ENCODE data around the gene USP5. TPM values are rescaled to one million over a fixed set of nuclear protein-coding genes. Genes with fewer than 3 reads are reported as not detected.
A peak's percentile ranks its signal among the peaks of the same experiment; 100 is the strongest.

Gene USP5
- polyA plus RNA-seq, 2 of the 4 experiments (the other 2 are of a cell fraction): 58.6 to 78.2 TPM

- TF ChIP-seq BCL3 (IDR thresholded peaks at IDR 0.05): peak; percentile 39; the same call in 2 of the 3 replicates
- peak; percentile 88 for TF ChIP-seq SMC3 (IDR thresholded peaks at IDR 0.05)
- TF ChIP-seq RNF2 (IDR thresholded peaks at IDR 0.05; ENCODE audit: borderline replicate concordance, low read depth): 0 out of 2 replicates have a peak, but pooled peaks have one; percentile 75
- TF ChIP-seq MAFK (IDR thresholded peaks at IDR 0.05; ENCODE audit: partially characterized antibody): no peak
- TF ChIP-seq GATA3 (IDR thresholded peaks at IDR 0.05; ENCODE audit: borderline replicate concordance): peak; percentile 25; the same call in 1 of the 2 replicates
- no peak for TF ChIP-seq HOXA7 (CRISPR knock-in tag; IDR thresholded peaks at IDR 0.05)
- TF ChIP-seq NR3C1 (IDR thresholded peaks at IDR 0.05): no peak
- no peak for TF ChIP-seq POLR2AphosphoS2 (conservative IDR thresholded peaks at IDR 0.05; ENCODE audit: low read length)
- TF ChIP-seq MAX (IDR thresholded peaks at IDR 0.05): peak; percentile 93
- TF ChIP-seq HEYL (CRISPR knock-in tag; IDR thresholded peaks at IDR 0.05): no peak
- TF ChIP-seq EHMT2 (IDR thresholded peaks at IDR 0.05; ENCODE audit: low read depth): no peak
Observed at GRCh38 chr12:6872073-6873048, 20.4 kb downstream of the USP5 start (continued).

- ChIA-PET POLR2A (interaction anchor here (0.6 to 6.0 kb wide), 18 partner anchors 9 to 334 kb away, joined by 3 to 105 read pairs (median 4); partner anchors contain the start of genes C12orf57, CDCA3, COPS7A and ENO2), CTCF (interaction anchor here (0.6 to 17.9 kb wide), 33 partner anchors 8 to 303 kb away, joined by 3 to 399 read pairs (median 6); partner anchors contain the start of genes ATN1, C12orf57, C1RL and CDCA3)
- H3K4me3 ChIP-seq: peak within 1 kb of the TSS; percentile 77
- DNase-seq (ENCODE audit: low read depth in 1 of 2, low spot score in 1 of 2) (peak; percentile 88 to 98), FAIRE-seq (no peak), ATAC-seq (peak; percentile 65 to 81)
- H3K9me3 ChIP-seq: no peaks in the 10 kb centered on the region
- H3K4me2 ChIP-seq: peak within 1 kb of the TSS; percentile 100
- peaks cover 42% of the 10 kb centered on the region for H3K4me1 ChIP-seq
- under 1% methylated on average over 30 of the region's 66 CpGs for WGBS (ENCODE audit: missing lambda C conversion rate)
- H3K27ac ChIP-seq: peak within 1 kb of the TSS; percentile 93 to 94
- no peak for TF ChIP-seq RARB (CRISPR knock-in tag; IDR thresholded peaks at IDR 0.05)
- peak in 1 of 2 experiments; percentile 66; a peak in 4 of 5 replicates for TF ChIP-seq JUN (IDR thresholded peaks at IDR 0.05)
- no peak for TF ChIP-seq HOXB13 (CRISPR knock-in tag; IDR thresholded peaks at IDR 0.05; ENCODE audit: low read depth)
- TF ChIP-seq TP53 (CRISPR knock-in tag; IDR thresholded peaks at IDR 0.05): no peak
- no peak for TF ChIP-seq RCOR1 (IDR thresholded peaks at IDR 0.05; ENCODE audit: low read depth, low read length)
- no peak for TF ChIP-seq CBX2 (IDR thresholded peaks at IDR 0.05; ENCODE audit: borderline replicate concordance, low read depth)
- TF ChIP-seq ZC3H11A (IDR thresholded peaks at IDR 0.05): 0 out of 2 replicates have a peak, but pooled peaks have one; percentile 3
- TF ChIP-seq CHD2 (IDR thresholded peaks at IDR 0.05; ENCODE audit: low read length, partially characterized antibody): peak; percentile 71
- TF ChIP-seq MAZ (IDR thresholded peaks at IDR 0.05; ENCODE audit: borderline replicate concordance, low read depth, low read length): no peak; the same call in 1 of the 2 replicates
- TF ChIP-seq HOXB5 (CRISPR knock-in tag; IDR thresholded peaks at IDR 0.05): no peak; the same call in 1 of the 2 replicates
- TF ChIP-seq POLR2A (IDR thresholded peaks at IDR 0.05; ENCODE audit: low read length): peak; percentile 82
- peak; percentile 20; the same call in 1 of the 2 replicates for TF ChIP-seq E2F6 (IDR thresholded peaks at IDR 0.05; ENCODE audit: borderline replicate concordance, low read depth)
- no peak for TF ChIP-seq GATA3 (IDR thresholded peaks at IDR 0.05; ENCODE audit: borderline replicate concordance)
- no peak for TF ChIP-seq CHD4 (IDR thresholded peaks at IDR 0.05; ENCODE audit: borderline replicate concordance)
- TF ChIP-seq FOSL2 (IDR thresholded peaks at IDR 0.05): no peak
- peak; percentile 63 for TF ChIP-seq FOSL2 (CRISPR knock-in tag; IDR thresholded peaks at IDR 0.05)
- TF ChIP-seq HDAC2 (IDR thresholded peaks at IDR 0.05): no peak
- 0 out of 2 replicates have a peak, but pooled peaks have one; percentile 40 for TF ChIP-seq TFCP2L1 (CRISPR knock-in tag; IDR thresholded peaks at IDR 0.05)
- no peak for TF ChIP-seq ZSCAN20 (CRISPR knock-in tag; IDR thresholded peaks at IDR 0.05)
- 0 out of 2 replicates have a peak, but pooled peaks have one; percentile 2 for TF ChIP-seq USF2 (IDR thresholded peaks at IDR 0.05)
- peak; percentile 7 to 26; a peak in 3 of 5 replicates for TF ChIP-seq RAD21 (conservative IDR thresholded peaks at IDR 0.05 in 1 of 2, IDR thresholded peaks at IDR 0.05 in 1 of 2)
- TF ChIP-seq EP300 (IDR thresholded peaks at IDR 0.05): no peak
- TF ChIP-seq MAX (IDR thresholded peaks at IDR 0.05): peak; percentile 79
- TF ChIP-seq PBX3 (IDR thresholded peaks at IDR 0.05): peak; percentile 77
Observed at GRCh38 chr12:6873094-6874014, 21.4 kb downstream of the USP5 start, which contains the start of gene SPSB2. TSS of gene SPSB2 (minus strand) at chr12:6873303. CDS start at chr12:6872901, 402 bp downstream.

All from A549 (cell line).